Measurements from ENCODE around the gene EFHC1.

Gene EFHC1

GRCh38 chr6:52523378-52524142 lies 103.4 kb downstream of the EFHC1 start:
- H3K4me3 ChIP-seq (ENCODE audit: low read depth, low read length) = no peak overlapping the region
- TF ChIP-seq CTCF (IDR thresholded peaks at IDR 0.05; ENCODE audit: borderline replicate concordance, insufficient read depth, low read depth, low read length) = no peak

- no peak overlapping the region for H3K4me3 ChIP-seq (ENCODE audit: low read depth, low read length)
- no peak for TF ChIP-seq CTCF (IDR thresholded peaks at IDR 0.05; ENCODE audit: borderline replicate concordance, insufficient read depth, low read depth, low read length)
Observed at GRCh38 chr6:52524918-52525317, 104.8 kb downstream of the EFHC1 start.

- no peak for TF ChIP-seq CTCF (IDR thresholded peaks at IDR 0.05; ENCODE audit: borderline replicate concordance, insufficient read depth, low read depth, low read length)
- H3K4me3 ChIP-seq (ENCODE audit: low read depth, low read length) = no peak overlapping the region
Observed at GRCh38 chr6:52526634-52527033, 106.5 kb downstream of the EFHC1 start.

- no peak for TF ChIP-seq CTCF (IDR thresholded peaks at IDR 0.05; ENCODE audit: borderline replicate concordance, insufficient read depth, low read depth, low read length)
- H3K4me3 ChIP-seq (ENCODE audit: low read depth, low read length) = no peak overlapping the region
Observed at GRCh38 chr6:52527436-52527835, 107.3 kb downstream of the EFHC1 start.

GRCh38 chr6:52529311-52529710 lies 109.2 kb downstream of the EFHC1 start:
- H3K4me3 ChIP-seq (ENCODE audit: low read depth, low read length) = no peak overlapping the region
- no peak for TF ChIP-seq CTCF (IDR thresholded peaks at IDR 0.05; ENCODE audit: borderline replicate concordance, insufficient read depth, low read depth, low read length)

GRCh38 chr6:52530351-52530750 lies 110.2 kb downstream of the EFHC1 start:
- no peak for TF ChIP-seq CTCF (IDR thresholded peaks at IDR 0.05; ENCODE audit: borderline replicate concordance, insufficient read depth, low read depth, low read length)
- no peak overlapping the region for H3K4me3 ChIP-seq (ENCODE audit: low read depth, low read length)

GRCh38 chr6:52531396-52531795 lies 111.3 kb downstream of the EFHC1 start:
- no peak overlapping the region for H3K4me3 ChIP-seq (ENCODE audit: low read depth, low read length)
- no peak for TF ChIP-seq CTCF (IDR thresholded peaks at IDR 0.05; ENCODE audit: borderline replicate concordance, insufficient read depth, low read depth, low read length)

Data from GM12875 (cell line).